NB4 (cell line): ENCODE measurements around the gene USP7.

Experiments
- DNase-seq: peaks from one replicate; pipeline ENCODE4 v3.0.0; 2010; ENCODE audit warnings: low read depth
- H3K4me3 ChIP-seq: one replicate; pipeline ENCODE4 v1.5.1; 2011; ENCODE audit warnings: mild to moderate bottlenecking, low read depth, low read length, moderate library complexity
- CTCF ChIP-seq: IDR thresholded peaks from one replicate; pipeline ENCODE4 v1.5.1; 2012; ENCODE audit warnings: low read depth, low read length
- MAX ChIP-seq: IDR thresholded peaks from 2 replicates; pipeline ENCODE4 v1.6.1; 2011; ENCODE audit warnings: low read depth, low read length
- MYC ChIP-seq: IDR thresholded peaks from 2 replicates; pipeline ENCODE4 v1.6.1; 2011; ENCODE audit warnings: low read depth, low read length
- POLR2A ChIP-seq: IDR thresholded peaks from 2 replicates; pipeline ENCODE4 v1.6.1; 2011; ENCODE audit warnings: mild to moderate bottlenecking; ENCODE audit not compliant: insufficient read length; ENCODE audit errors: extremely low read depth

The USP7 gene

DNA sequence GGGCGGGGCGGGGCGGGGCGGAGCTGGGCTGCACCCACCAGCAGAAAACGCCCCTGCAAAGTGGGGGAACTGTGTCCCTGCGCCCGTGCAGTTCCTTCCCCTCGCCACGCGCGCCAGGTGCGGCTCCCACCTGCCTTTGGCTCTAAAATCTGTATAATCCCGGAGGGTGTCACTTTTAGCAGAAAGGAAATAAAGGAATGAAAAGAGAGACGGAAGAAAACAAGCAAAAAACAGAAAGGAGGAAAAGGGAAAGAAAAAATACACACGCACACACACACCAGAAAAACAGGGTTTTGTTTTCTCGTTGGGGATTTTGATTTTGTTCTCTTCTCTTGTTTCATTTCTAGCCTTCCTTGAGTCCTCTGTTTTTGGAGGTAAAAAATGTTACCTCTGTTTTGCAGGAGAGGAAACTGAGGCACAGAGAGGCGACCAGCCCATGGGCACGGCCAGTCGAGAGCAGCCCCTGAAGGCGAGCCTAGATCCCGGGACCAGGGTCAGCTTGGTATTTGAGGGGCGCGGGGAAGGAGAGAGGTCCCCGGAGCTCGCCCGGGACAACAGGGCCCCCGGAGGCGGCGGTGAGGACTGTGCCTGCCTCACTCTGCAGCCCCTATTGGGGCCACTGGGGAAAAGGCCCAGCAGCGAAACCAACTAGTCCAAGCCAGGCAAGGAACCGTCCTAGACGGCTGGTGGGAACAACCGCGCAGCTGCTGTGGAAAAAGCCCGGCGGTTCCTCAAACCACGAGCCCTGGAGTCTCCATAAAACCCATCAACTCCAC, 94.3 kb downstream of the USP7 start:
- DNase-seq: peak; percentile 56
- peak overlapping the region; percentile 62 for H3K4me3 ChIP-seq
- TF ChIP-seq MYC (peak; percentile 42; the same call in 1 of the 2 replicates), CTCF (no peak)

GRCh38 chr16:8868416-8869211, 95.1 kb downstream of the USP7 start, which contains the start of gene CARHSP1:
CARHSP1 (minus strand) TSS chr16:8869006; CDS start chr16:8859328, 9,678 bp downstream.
- peak within 1 kb of the TSS; percentile 84 for H3K4me3 ChIP-seq
- TF ChIP-seq POLR2A (peak; percentile 80), CTCF (no peak), MAX (peak; percentile 60), MYC (no peak)
- peak; percentile 94 for DNase-seq

- peak overlapping the region; percentile 84 for H3K4me3 ChIP-seq
- TF ChIP-seq MAX: no peak
- TF ChIP-seq POLR2A: no peak
- TF ChIP-seq MYC: no peak
- no peak for TF ChIP-seq CTCF
- DNase-seq: peak; percentile 49
These were observed 95.7 kb downstream of the USP7 start for GRCh38 chr16:8867932-8868415.

- TF ChIP-seq MYC (no peak), CTCF (no peak), POLR2A (no peak), MAX (no peak)
- DNase-seq: no peak
- peak overlapping the region; percentile 84 for H3K4me3 ChIP-seq
These were observed 96.3 kb downstream of the USP7 start for GRCh38 chr16:8867216-8867931.

- no peak for TF ChIP-seq POLR2A
- no peak for TF ChIP-seq MYC
- no peak for TF ChIP-seq MAX
- no peak for TF ChIP-seq CTCF
- H3K4me3 ChIP-seq: no peak overlapping the region
These were observed 96.9 kb downstream of the USP7 start for GRCh38 chr16:8866884-8867215.

More at GRCh38 chr16:8866884-8867215, 96.9 kb downstream of the USP7 start:
- DNase-seq: no peak
